ENCODE data around the gene ST7.

Gene ST7

DNA sequence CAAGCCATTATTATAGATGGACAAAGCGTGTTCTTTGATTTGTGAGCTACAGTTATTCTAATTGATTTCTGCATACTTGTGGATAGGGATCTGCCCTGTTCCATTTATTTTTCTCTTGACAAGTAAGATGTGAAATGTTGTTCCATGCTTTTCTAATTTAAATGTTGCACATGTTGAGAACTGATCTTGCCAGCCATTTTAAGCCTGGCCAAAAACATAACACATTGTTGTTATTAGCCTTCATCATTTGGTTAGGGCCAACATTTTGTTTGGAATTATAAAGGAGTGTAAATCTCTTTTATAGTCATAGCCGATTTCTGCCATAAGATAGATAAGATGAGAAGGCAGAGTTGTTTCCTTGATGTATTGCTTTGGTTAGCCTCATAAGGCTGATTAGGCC, 252.6 kb downstream of the ST7 start:
- H3K27ac Mint-ChIP-seq (ENCODE audit: low read depth) = no peak overlapping the region
- ATAC-seq (replicated peaks; ENCODE audit: extremely low read depth, poor library complexity, severe bottlenecking) (no peak), DNase-seq (ENCODE audit: low spot score in 2 of 2) (no peak)
- H3K4me1 Mint-ChIP-seq = no peaks in the 10 kb centered on the region
- no peaks in the 10 kb centered on the region for H3K9me3 Mint-ChIP-seq
- H3K36me3 Mint-ChIP-seq (ENCODE audit: insufficient read depth) = no peaks in the 10 kb centered on the region
- no peak overlapping the region for H3K4me3 Mint-ChIP-seq
- no peaks in the 10 kb centered on the region for H3K27me3 Mint-ChIP-seq

DNA sequence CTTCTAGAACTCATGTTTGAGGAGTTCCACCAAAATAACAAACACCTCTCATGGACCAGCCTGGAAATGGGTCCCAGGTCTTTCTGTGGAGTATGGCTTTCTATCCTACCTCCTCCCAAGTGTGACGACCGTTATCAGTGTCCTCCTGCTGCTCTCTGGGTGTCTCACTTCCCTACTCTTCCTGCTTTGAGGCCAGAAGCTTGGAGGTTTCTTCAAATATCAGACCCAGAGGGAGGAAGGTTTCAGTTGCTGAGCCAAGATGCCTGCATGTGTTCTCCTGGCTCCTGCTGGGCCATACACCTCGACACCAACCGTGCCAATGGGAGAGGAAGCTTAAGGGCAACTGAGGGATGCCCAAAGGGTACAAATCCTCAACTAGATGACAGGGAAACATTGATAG, 255.0 kb downstream of the ST7 start:
- Mint-ChIP-seq H3K27me3 (no peaks in the 10 kb centered on the region), H3K4me1 (no peaks in the 10 kb centered on the region), H3K27ac (ENCODE audit: low read depth) (no peak overlapping the region), H3K9me3 (no peaks in the 10 kb centered on the region), H3K36me3 (ENCODE audit: insufficient read depth) (no peaks in the 10 kb centered on the region), H3K4me3 (no peak overlapping the region)
- ATAC-seq (replicated peaks; ENCODE audit: extremely low read depth, poor library complexity, severe bottlenecking) (no peak), DNase-seq (ENCODE audit: low spot score in 2 of 2) (no peak)

- H3K27me3 Mint-ChIP-seq = no peaks in the 10 kb centered on the region
- DNase-seq (ENCODE audit: low spot score in 2 of 2) = no peak
- H3K36me3 Mint-ChIP-seq (ENCODE audit: insufficient read depth) = no peaks in the 10 kb centered on the region
These were observed 257.1 kb downstream of the ST7 start for GRCh38 chr7:117210397-117210796.

DNA sequence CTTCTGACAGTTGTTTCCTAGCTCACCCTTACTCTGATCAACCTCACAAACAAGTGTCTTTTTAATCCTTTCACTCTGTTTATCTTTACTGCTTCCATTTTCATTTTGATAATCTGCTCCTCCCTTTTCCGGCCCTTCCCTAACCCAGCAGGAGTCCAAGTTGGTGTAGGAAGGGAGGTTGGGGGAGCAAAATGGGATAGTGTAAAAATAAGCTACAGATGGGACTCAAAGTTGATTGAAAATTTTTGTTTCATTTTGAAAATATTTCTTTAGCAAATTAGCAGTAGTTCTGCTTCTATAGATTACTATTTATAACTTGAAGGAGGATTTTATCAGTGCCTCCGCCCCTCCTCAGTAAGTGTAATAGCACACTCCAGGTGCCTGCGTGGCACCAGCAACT, 257.6 kb downstream of the ST7 start:
- Mint-ChIP-seq H3K9me3 (no peaks in the 10 kb centered on the region), H3K27ac (ENCODE audit: low read depth) (no peak overlapping the region), H3K4me1 (no peaks in the 10 kb centered on the region), H3K4me3 (no peak overlapping the region), H3K27me3 (no peaks in the 10 kb centered on the region), H3K36me3 (ENCODE audit: insufficient read depth) (no peaks in the 10 kb centered on the region)
- no peak for DNase-seq (ENCODE audit: low spot score in 2 of 2)
- ATAC-seq (replicated peaks; ENCODE audit: extremely low read depth, poor library complexity, severe bottlenecking) = no peak

More at GRCh38 chr7:117210397-117210796, 257.1 kb downstream of the ST7 start:
- Mint-ChIP-seq H3K9me3 (no peaks in the 10 kb centered on the region), H3K27ac (ENCODE audit: low read depth) (no peak overlapping the region), H3K4me1 (no peaks in the 10 kb centered on the region), H3K4me3 (no peak overlapping the region)
- no peak for ATAC-seq (replicated peaks; ENCODE audit: extremely low read depth, poor library complexity, severe bottlenecking)

DNA sequence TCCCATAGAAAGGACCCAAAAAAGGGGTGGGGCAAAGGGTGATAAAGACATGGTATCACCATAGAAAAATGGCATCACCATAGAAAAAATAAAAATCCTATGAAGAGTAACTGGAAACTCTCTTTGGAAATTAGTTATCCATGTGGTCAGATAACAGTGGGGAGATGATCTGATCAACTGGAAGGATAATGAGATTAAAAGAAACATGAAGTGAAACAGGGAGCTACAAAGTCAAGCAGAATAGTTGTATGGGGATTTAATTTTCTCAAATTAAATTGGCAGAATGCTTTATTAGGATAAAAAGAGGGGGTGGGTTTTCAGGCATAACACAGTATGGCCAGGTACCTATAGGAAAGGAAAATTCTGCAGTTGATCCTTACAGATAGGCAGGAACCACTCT, 258.3 kb downstream of the ST7 start:
- Mint-ChIP-seq H3K27ac (ENCODE audit: low read depth) (no peak overlapping the region), H3K4me3 (no peak overlapping the region), H3K4me1 (no peaks in the 10 kb centered on the region), H3K36me3 (ENCODE audit: insufficient read depth) (no peaks in the 10 kb centered on the region), H3K9me3 (no peaks in the 10 kb centered on the region), H3K27me3 (no peaks in the 10 kb centered on the region)
- no peak for ATAC-seq (replicated peaks; ENCODE audit: extremely low read depth, poor library complexity, severe bottlenecking)
- no peak for DNase-seq (ENCODE audit: low spot score in 2 of 2)

DNA sequence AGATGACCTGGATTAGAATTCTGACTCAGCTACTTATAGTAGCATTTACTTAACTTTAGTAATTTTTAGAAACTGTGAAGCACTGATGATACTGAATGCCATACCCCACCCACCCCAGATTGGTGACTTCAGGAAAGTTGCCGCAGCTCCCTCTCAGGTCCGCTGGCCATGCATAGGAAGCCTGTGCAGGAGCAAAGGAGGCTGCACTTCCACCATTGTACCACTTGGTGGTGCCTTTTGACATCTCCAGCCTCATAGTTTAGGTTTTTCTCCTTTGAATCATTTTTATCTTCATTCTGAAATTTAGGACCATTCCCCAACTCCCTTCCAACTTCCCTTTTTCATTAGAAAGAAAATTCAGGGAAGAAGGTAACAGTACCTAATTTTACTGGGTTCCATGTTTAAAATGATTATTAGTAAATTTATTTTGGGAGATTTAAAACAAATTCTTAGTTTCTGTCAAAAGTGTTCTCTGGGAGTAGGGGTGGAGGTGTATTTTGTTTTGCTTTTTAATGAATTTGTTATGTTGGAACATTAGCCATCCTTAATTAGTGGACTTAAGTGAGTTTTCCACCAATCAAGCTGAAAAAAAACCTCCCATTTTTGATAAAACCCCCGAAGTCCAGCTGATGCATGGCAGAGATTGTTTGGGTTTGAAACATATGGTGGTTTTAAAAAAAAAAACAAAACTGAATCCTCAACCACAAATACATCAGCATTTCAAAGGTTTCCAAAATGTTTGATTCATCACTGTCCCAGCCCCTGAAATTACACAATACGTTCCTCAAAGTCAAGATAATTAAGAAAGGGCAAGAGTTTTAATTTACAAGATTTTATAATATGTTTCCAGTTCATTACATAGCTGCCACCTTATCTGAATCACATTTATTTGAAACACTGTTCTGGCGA, 259.9 kb downstream of the ST7 start:
- Mint-ChIP-seq H3K4me3 (no peak overlapping the region), H3K27ac (ENCODE audit: low read depth) (no peak overlapping the region), H3K4me1 (no peaks in the 10 kb centered on the region), H3K36me3 (ENCODE audit: insufficient read depth) (no peaks in the 10 kb centered on the region), H3K9me3 (no peaks in the 10 kb centered on the region), H3K27me3 (no peaks in the 10 kb centered on the region)
- no peak for DNase-seq (ENCODE audit: low spot score in 2 of 2)
- ATAC-seq (replicated peaks; ENCODE audit: extremely low read depth, poor library complexity, severe bottlenecking) = no peak

- no peak overlapping the region for H3K27ac Mint-ChIP-seq (ENCODE audit: low read depth)
- no peaks in the 10 kb centered on the region for H3K9me3 Mint-ChIP-seq
- ATAC-seq (replicated peaks; ENCODE audit: extremely low read depth, poor library complexity, severe bottlenecking) (no peak), DNase-seq (ENCODE audit: low spot score in 2 of 2) (no peak)
- no peaks in the 10 kb centered on the region for H3K4me1 Mint-ChIP-seq
- peaks cover 3% of the 10 kb centered on the region for H3K36me3 Mint-ChIP-seq (ENCODE audit: insufficient read depth)
- H3K27me3 Mint-ChIP-seq = no peaks in the 10 kb centered on the region
- H3K4me3 Mint-ChIP-seq = no peak overlapping the region
These were observed 262.7 kb downstream of the ST7 start for GRCh38 chr7:117216010-117216409.

DNA sequence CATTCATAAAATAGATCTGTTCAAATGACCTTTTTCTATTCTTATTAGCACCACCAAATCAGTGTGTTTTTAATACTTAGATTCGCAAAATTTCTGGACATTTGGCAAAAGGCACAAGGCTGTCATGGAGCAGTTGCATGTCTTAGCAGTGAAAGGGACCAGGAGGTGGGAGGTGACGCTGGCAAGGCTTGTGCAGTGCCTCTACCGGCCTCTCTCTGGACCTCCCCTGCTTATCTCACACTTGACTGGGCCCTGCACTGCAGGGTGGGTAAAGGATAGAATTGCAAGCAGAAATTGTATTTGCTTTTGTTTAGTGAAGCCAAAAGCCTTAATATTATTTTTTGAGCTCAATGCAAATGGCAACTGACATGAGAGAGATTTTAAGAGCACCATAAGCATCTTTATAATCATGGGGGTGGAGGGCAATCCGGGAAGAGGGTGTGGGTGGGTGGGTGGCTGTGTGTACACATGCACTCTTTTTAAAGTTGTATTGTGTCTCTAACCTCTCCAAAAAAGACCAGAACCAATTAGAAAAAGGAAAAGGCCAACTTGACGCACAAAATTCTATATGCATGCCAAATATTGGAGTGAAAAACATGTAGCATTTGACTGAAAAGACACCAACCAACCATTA, 263.3 kb downstream of the ST7 start:
- DNase-seq (ENCODE audit: low spot score in 2 of 2) (no peak), ATAC-seq (replicated peaks; ENCODE audit: extremely low read depth, poor library complexity, severe bottlenecking) (no peak)
- H3K36me3 Mint-ChIP-seq (ENCODE audit: insufficient read depth) = peaks cover 3% of the 10 kb centered on the region
- H3K4me1 Mint-ChIP-seq = no peaks in the 10 kb centered on the region
- no peak overlapping the region for H3K27ac Mint-ChIP-seq (ENCODE audit: low read depth)
- H3K9me3 Mint-ChIP-seq = no peaks in the 10 kb centered on the region
- no peaks in the 10 kb centered on the region for H3K27me3 Mint-ChIP-seq
- no peak overlapping the region for H3K4me3 Mint-ChIP-seq

DNA sequence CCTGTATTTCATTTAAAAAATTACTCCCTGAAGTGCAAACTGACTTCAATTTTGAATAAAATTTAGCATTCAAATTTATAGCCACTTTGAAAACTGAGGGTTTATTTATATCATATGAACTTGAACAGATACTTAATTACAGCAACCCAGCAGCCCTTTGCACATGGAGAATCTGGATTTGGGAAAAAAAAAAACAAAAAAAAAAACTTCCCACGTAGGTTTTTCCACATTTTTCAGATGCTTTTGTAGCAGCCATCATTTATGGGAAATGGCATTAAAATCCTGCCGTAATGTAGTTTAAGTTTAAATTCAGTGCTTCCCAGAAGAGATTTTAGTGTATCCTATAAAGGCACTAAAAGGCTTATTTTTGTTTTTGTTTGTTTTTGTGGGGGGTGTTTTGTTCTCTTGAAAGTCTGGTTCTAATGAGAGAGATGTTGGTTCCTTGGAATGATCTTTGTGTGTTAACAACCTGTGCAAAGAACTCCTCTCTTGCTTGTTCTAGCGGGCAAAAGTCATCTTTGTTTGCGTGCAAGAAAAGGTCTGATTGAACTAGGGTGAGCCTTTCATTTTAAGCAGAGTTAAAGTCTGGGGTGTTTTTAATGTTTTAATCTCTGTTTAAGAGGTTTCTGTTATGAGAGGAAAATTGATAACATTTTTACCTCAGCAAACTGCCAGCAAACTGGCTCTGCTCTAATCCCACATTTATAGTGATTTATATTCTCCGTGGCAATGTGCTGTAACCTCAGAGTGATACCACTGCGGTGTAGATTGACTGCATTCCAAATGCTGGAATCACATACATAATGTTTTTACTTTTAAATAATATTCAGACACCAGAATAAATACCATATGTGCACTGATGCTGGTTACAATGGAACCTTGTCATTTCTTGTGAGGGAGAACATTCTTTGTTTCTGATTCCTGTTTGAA, 264.1 kb downstream of the ST7 start:
- Mint-ChIP-seq H3K27ac (ENCODE audit: low read depth) (no peak overlapping the region), H3K4me1 (no peaks in the 10 kb centered on the region), H3K9me3 (no peaks in the 10 kb centered on the region), H3K27me3 (no peaks in the 10 kb centered on the region), H3K4me3 (no peak overlapping the region), H3K36me3 (ENCODE audit: insufficient read depth) (peaks cover 3% of the 10 kb centered on the region)
- DNase-seq (ENCODE audit: low spot score in 2 of 2) (no peak), ATAC-seq (replicated peaks; ENCODE audit: extremely low read depth, poor library complexity, severe bottlenecking) (no peak)

DNA sequence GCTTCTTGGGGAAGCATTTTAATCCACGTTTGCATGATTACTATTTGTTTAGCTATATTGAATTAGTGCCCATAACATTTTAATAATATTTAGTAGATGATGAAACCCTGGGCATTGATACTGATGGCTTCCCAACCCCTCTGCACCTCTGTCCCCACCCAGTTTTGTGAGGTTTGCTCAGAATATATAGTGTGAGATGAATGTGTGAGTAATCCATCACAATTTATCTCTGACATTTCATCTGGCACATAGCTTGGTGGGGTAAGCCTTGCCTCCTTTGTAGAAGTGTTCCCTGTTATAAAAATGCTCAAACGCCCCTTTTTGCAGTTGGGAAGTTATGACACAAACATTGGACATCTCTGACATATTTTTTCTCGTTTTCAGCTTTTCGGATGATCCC, 265.4 kb downstream of the ST7 start:
- Mint-ChIP-seq H3K36me3 (ENCODE audit: insufficient read depth) (peaks cover 3% of the 10 kb centered on the region), H3K4me1 (no peaks in the 10 kb centered on the region), H3K9me3 (no peaks in the 10 kb centered on the region), H3K27ac (ENCODE audit: low read depth) (no peak overlapping the region), H3K27me3 (no peaks in the 10 kb centered on the region), H3K4me3 (no peak overlapping the region)
- ATAC-seq (replicated peaks; ENCODE audit: extremely low read depth, poor library complexity, severe bottlenecking) = no peak
- DNase-seq (ENCODE audit: low spot score in 2 of 2) = no peak

- Mint-ChIP-seq H3K9me3 (no peaks in the 10 kb centered on the region), H3K4me3 (no peak overlapping the region), H3K4me1 (no peaks in the 10 kb centered on the region), H3K27ac (ENCODE audit: low read depth) (no peak overlapping the region), H3K27me3 (no peaks in the 10 kb centered on the region), H3K36me3 (ENCODE audit: insufficient read depth) (peaks cover 3% of the 10 kb centered on the region)
- ATAC-seq (replicated peaks; ENCODE audit: extremely low read depth, poor library complexity, severe bottlenecking) = no peak
- DNase-seq (ENCODE audit: low spot score in 2 of 2) = no peak
These were observed 266.2 kb downstream of the ST7 start for GRCh38 chr7:117219485-117219884.

- ATAC-seq (replicated peaks; ENCODE audit: extremely low read depth, poor library complexity, severe bottlenecking) (no peak), DNase-seq (ENCODE audit: low spot score in 2 of 2) (no peak)
- Mint-ChIP-seq H3K36me3 (ENCODE audit: insufficient read depth) (peaks cover 3% of the 10 kb centered on the region), H3K9me3 (no peaks in the 10 kb centered on the region), H3K4me3 (no peak overlapping the region), H3K4me1 (no peaks in the 10 kb centered on the region), H3K27me3 (no peaks in the 10 kb centered on the region), H3K27ac (ENCODE audit: low read depth) (no peak overlapping the region)
These were observed 267.5 kb downstream of the ST7 start for GRCh38 chr7:117220836-117221235.

Measured in central memory CD8-positive, alpha-beta T cell (primary cell).